Hepatocyte (in vitro differentiated cells): ENCODE results near the gene CCM2L.

ENCODE experiments used
- CTCF ChIP-seq: fragments of 200-600 bp; sonication (generic); IDR thresholded peaks from 2 replicates; pipeline ENCODE4 v1.5.1; 2016; ENCODE audit warnings: antibody characterized with exemption, mild to moderate bottlenecking; ENCODE audit not compliant: poor library complexity
- EZH2 ChIP-seq: fragments of 200-600 bp; sonication (generic); IDR thresholded peaks from 2 replicates; pipeline ENCODE4 v1.6.1; 2016; ENCODE audit warnings: antibody characterized with exemption, mild to moderate bottlenecking, borderline replicate concordance
- EZH2phosphoT487 ChIP-seq: fragments of 200-600 bp; sonication (generic); IDR thresholded peaks from one replicate; pipeline ENCODE4 v1.6.1; 2018; ENCODE audit warnings: antibody characterized with exemption, mild to moderate bottlenecking, low read depth, moderate library complexity; ENCODE audit not compliant: unreplicated experiment, severe bottlenecking

- no peak for TF ChIP-seq EZH2phosphoT487
- no peak for TF ChIP-seq CTCF
- no peak for TF ChIP-seq EZH2
Measured at GRCh38 chr20:32063695-32064094, 53.5 kb downstream of the CCM2L start.
